Stimulated activated CD4-positive, alpha-beta T cell treated with anti-CD3 and anti-CD28 coated beads, Interleukin-2, amount 100 ng/mL, for 24 hours (primary cell): ENCODE results near the gene AMY2B.
"Not testable (repeated sequence)": the region's sequence is repeated elsewhere in the genome, so short reads cannot be mapped to it uniquely, and the experiment has no call there.

Experiments used
- DNase-seq, 2 donors: peaks; one replicate each; pipeline ENCODE4 v3.0.0-alpha.2; 2020

Gene AMY2B

DNA sequence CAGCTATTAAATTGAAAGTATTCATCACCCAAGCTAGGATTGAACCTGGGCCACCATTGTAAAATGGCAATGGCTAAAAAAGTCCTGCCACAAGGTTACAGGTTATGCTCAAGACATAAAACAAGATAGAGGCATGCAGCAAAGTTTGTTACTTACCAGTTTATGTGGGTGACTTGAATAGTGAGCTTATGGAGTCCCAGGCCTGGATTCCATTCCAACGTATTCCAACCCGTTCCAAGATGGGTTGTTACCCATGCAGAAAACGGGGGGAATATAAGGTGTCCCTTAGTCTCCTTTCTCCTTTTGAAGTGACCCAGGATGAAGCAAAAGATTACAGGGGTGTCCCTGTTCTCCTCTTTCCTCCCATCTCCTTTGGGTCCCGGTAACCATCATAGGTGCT lies 56.0 kb downstream of the AMY2B start:
- not testable (repeated sequence) for DNase-seq
